IMR-90 (cell line): ENCODE data around the gene TRIP4. TPM values are rescaled to one million over a fixed set of nuclear protein-coding genes. Genes with fewer than 3 reads are reported as not detected.

Experiments
- ATAC-seq: fragments of 200-7000 bp; cut with Tn5 transposase; 2 replicates; pipeline ENCODE4 v1.9.1; 2020; ENCODE audit warnings: low read depth, mild to moderate bottlenecking, moderate library complexity
- BruUV-seq: library from RNA; stranded (reverse); fragments of 400-500 nt; replicated peaks from 2 replicates; lab custom pipeline; 2021; lab: Mats Ljungman, UMichigan
- CTCF ChIA-PET: fragments of 300-600 bp; formaldehyde crosslinking; extraction: SDS; loops from one replicate; lab custom pipeline; 2021; ENCODE audit warnings: antibody characterized with exemption; lab: Yijun Ruan, JAX
- POLR2A ChIA-PET: fragments of 300-600 bp; sonication (Branson Sonifier 250); formaldehyde crosslinking; loops from one replicate; lab custom pipeline; 2022; ENCODE audit warnings: antibody characterized with exemption; ENCODE audit not compliant: unreplicated experiment; lab: Charles Lee
- DNase-seq: peaks from one replicate; pipeline ENCODE4 v3.0.0; 2013
- H2AFZ ChIP-seq: replicated peaks from 2 replicates; pipeline ENCODE3; 2013; ENCODE audit warnings: low read length, mild to moderate bottlenecking; ENCODE audit not compliant: poor library complexity
- H2AK5ac ChIP-seq: 2 replicates; pipeline ENCODE4 v1.6.1; 2013; ENCODE audit warnings: low read depth, low read length, inconsistent platforms
- H2AK9ac ChIP-seq: replicated peaks from 2 replicates; pipeline ENCODE3; 2013; ENCODE audit warnings: mild to moderate bottlenecking, low read depth, low read length, moderate library complexity; ENCODE audit not compliant: poor library complexity
- H2BK120ac ChIP-seq: 2 replicates; pipeline ENCODE4 v1.6.1; 2013; ENCODE audit warnings: low read depth, low read length, inconsistent platforms
- H2BK15ac ChIP-seq: 3 replicates; pipeline ENCODE4 v1.6.1; 2013; ENCODE audit warnings: low read depth, low read length, inconsistent platforms
- H2BK20ac ChIP-seq: 2 replicates; pipeline ENCODE4 v1.6.1; 2013; ENCODE audit warnings: low read depth, mild to moderate bottlenecking, inconsistent platforms, low read length, moderate library complexity
- H2BK5ac ChIP-seq: 2 replicates; pipeline ENCODE4 v1.6.1; 2013; ENCODE audit warnings: mild to moderate bottlenecking, low read depth, low read length, inconsistent platforms; ENCODE audit not compliant: poor library complexity, severe bottlenecking
- H3K14ac ChIP-seq: replicated peaks from 2 replicates; pipeline ENCODE4 v1.6.1; 2013; ENCODE audit warnings: low read depth, low read length, inconsistent platforms
- H3K18ac ChIP-seq: 2 replicates; pipeline ENCODE4 v1.6.1; 2013; ENCODE audit warnings: low read depth, low read length, control low read depth
- H3K23ac ChIP-seq: 2 replicates; pipeline ENCODE4 v1.6.1; 2013; ENCODE audit warnings: low read depth, low read length, inconsistent platforms
- H3K27ac ChIP-seq: 2 replicates; pipeline ENCODE4 v1.5.1; 2013; ENCODE audit warnings: mild to moderate bottlenecking, control low read depth, low read length; ENCODE audit not compliant: insufficient read depth
- H3K27me3 ChIP-seq: 2 replicates; pipeline ENCODE4 v1.6.1; 2013; ENCODE audit warnings: low read length; ENCODE audit not compliant: control insufficient read depth, insufficient read depth
- H3K36me3 ChIP-seq: 2 replicates; pipeline ENCODE4 v1.6.1; 2013; ENCODE audit warnings: low read length, mixed read lengths; ENCODE audit not compliant: control insufficient read depth, insufficient read depth
- H3K4ac ChIP-seq: 2 replicates; pipeline ENCODE4 v1.6.1; 2013; ENCODE audit warnings: low read depth, low read length, inconsistent platforms
- H3K4me1 ChIP-seq: 2 replicates; pipeline ENCODE4 v1.6.1; 2013; ENCODE audit warnings: low read length, mixed read lengths; ENCODE audit not compliant: control insufficient read depth, insufficient read depth
- H3K4me2 ChIP-seq: 2 replicates; pipeline ENCODE4 v1.6.1; 2013; ENCODE audit warnings: low read depth, mild to moderate bottlenecking, control low read depth, low read length, moderate library complexity
- H3K4me3 ChIP-seq: 2 replicates; pipeline ENCODE4 v1.5.1; 2013; ENCODE audit warnings: low read depth, mild to moderate bottlenecking, control low read depth, low read length, moderate library complexity; ENCODE audit not compliant: insufficient read depth
- H3K56ac ChIP-seq: 2 replicates; pipeline ENCODE4 v1.6.1; 2013; ENCODE audit warnings: low read length, inconsistent platforms; ENCODE audit not compliant: insufficient read depth; ENCODE audit errors: extremely low read depth
- H3K79me1 ChIP-seq, 2 experiments: 2 replicates each; pipeline ENCODE4 v1.6.1; 2013; ENCODE audit warnings: low read length in 2 of 2, inconsistent platforms in 1 of 2, low read depth in 1 of 2
- H3K9ac ChIP-seq: 2 replicates; pipeline ENCODE4 v1.6.1; 2013; ENCODE audit warnings: low read depth, low read length, control low read depth
- H3K9me1 ChIP-seq: 2 replicates; pipeline ENCODE4 v1.6.1; 2013; ENCODE audit warnings: low read length, inconsistent platforms; ENCODE audit not compliant: insufficient read depth
- H3K9me3 ChIP-seq: 2 replicates; pipeline ENCODE4 v1.6.1; 2013; ENCODE audit warnings: low read length; ENCODE audit not compliant: control insufficient read depth, insufficient read depth
- H4K20me1 ChIP-seq: 2 replicates; pipeline ENCODE4 v1.6.1; 2013; ENCODE audit warnings: low read length, inconsistent platforms; ENCODE audit not compliant: insufficient read depth
- H4K5ac ChIP-seq: 2 replicates; pipeline ENCODE4 v1.6.1; 2013; ENCODE audit warnings: mild to moderate bottlenecking, low read depth, low read length, control low read depth
- H4K8ac ChIP-seq, 2 experiments: 2 replicates each; pipeline ENCODE4 v1.6.1; 2013; ENCODE audit warnings: low read depth in 2 of 2, low read length in 2 of 2, control low read depth in 1 of 2, inconsistent platforms in 1 of 2
- H4K91ac ChIP-seq: 2 replicates; pipeline ENCODE4 v1.6.1; 2013; ENCODE audit warnings: low read depth, low read length, inconsistent platforms; ENCODE audit not compliant: insufficient read depth
- BHLHE40 ChIP-seq: fragments of 150-350 bp; IDR thresholded peaks from 2 replicates; pipeline ENCODE4 v1.6.1; 2016; ENCODE audit warnings: mild to moderate bottlenecking, low read depth, low read length
- CEBPB ChIP-seq: IDR thresholded peaks from 2 replicates; pipeline ENCODE4 v1.6.1; 2012; ENCODE audit warnings: low read depth, low read length, improper control_type of control experiment
- CHD1 ChIP-seq: IDR thresholded peaks from 2 replicates; pipeline ENCODE4 v1.6.1; 2012; ENCODE audit warnings: low read depth, low read length, improper control_type of control experiment
- CTCF ChIP-seq: conservative IDR thresholded peaks from 2 replicates; pipeline ENCODE4 v1.5.1; 2012; ENCODE audit warnings: mild to moderate bottlenecking, low read depth, low read length, improper control_type of control experiment
- ELK1 ChIP-seq: fragments of 150-350 bp; IDR thresholded peaks from 2 replicates; pipeline ENCODE4 v1.6.1; 2016; ENCODE audit warnings: low read depth, mild to moderate bottlenecking, low read length, moderate library complexity, borderline replicate concordance
- FOS ChIP-seq: fragments of 150-350 bp; IDR thresholded peaks from 2 replicates; pipeline ENCODE4 v1.6.1; 2016; ENCODE audit warnings: low read depth, low read length
- MAZ ChIP-seq: IDR thresholded peaks from 2 replicates; pipeline ENCODE4 v1.6.1; 2012; ENCODE audit warnings: low read depth, mild to moderate bottlenecking, low read length, improper control_type of control experiment, moderate library complexity, borderline replicate concordance
- NFE2L2 ChIP-seq: fragments of 150-350 bp; IDR thresholded peaks from 2 replicates; pipeline ENCODE4 v1.6.1; 2016; ENCODE audit warnings: low read depth, mild to moderate bottlenecking, low read length
- POLR2A ChIP-seq: IDR thresholded peaks from 2 replicates; pipeline ENCODE4 v1.6.1; 2012; ENCODE audit warnings: mild to moderate bottlenecking, low read depth, low read length
- RAD21 ChIP-seq: IDR thresholded peaks from 2 replicates; pipeline ENCODE4 v1.6.1; 2012; ENCODE audit warnings: low read length, improper control_type of control experiment
- RCOR1 ChIP-seq: IDR thresholded peaks from 2 replicates; pipeline ENCODE4 v1.6.1; 2012; ENCODE audit warnings: mild to moderate bottlenecking, low read length, improper control_type of control experiment; ENCODE audit not compliant: insufficient replicate concordance
- SMC3 ChIP-seq: fragments of 150-350 bp; IDR thresholded peaks from 2 replicates; pipeline ENCODE4 v1.6.1; 2016; ENCODE audit warnings: low read depth, mild to moderate bottlenecking, antibody characterized with exemption, low read length, moderate library complexity
- USF2 ChIP-seq: fragments of 150-350 bp; IDR thresholded peaks from 2 replicates; pipeline ENCODE4 v1.6.1; 2017; ENCODE audit warnings: mild to moderate bottlenecking, antibody characterized with exemption, low read length, low read depth
- WGBS, 2 experiments: methylation state at CpG; one replicate each; pipeline versions ENCODE4 v1.1.5 to v1.1.7; 2013; ENCODE audit warnings: missing lambda C conversion rate in 2 of 2; ENCODE audit not compliant: insufficient read length in 1 of 2; ENCODE audit errors: extremely low coverage in 2 of 2; 5-methylcytosine and 5-hydroxymethylcytosine counted together
- dilution Hi-C: fragments of 300-500 bp; cut with HindIII; formaldehyde crosslinking; loops from one replicate; pipeline ENCODE4 v1.14.3; 2018; ENCODE audit warnings: low sequenced_read_pairs; ENCODE audit not compliant: unreplicated experiment
- in situ Hi-C: fragments of 300-500 bp; cut with MboI; formaldehyde crosslinking; loops from 3 replicates; pipeline ENCODE4 v1.14.3; 2019; ENCODE audit warnings: low sequenced_read_pairs, inconsistent platforms, mixed read lengths
- intact Hi-C: fragments of 100-400 bp; cut with micrococcal nuclease; formaldehyde crosslinking; loops from 2 replicates; pipeline ENCODE4 v1.10.0; 2022
- polyA plus RNA-seq, 3 experiments: library from polyadenylated mRNA; depleted of rRNA; stranded (reverse); fragments of >200 nt; gene quantifications; 2 replicates each; pipeline ENCODE4 v1.2.3, GENCODE V29; 2012; ENCODE audit warnings: low replicate concordance in 1 of 3
- total RNA-seq: library from RNA; depleted of rRNA; stranded (reverse); fragments of >200 nt; gene quantifications from 2 replicates; pipeline ENCODE4 v1.2.3, GENCODE V29; 2012

Gene TRIP4
- total and polyA plus RNA-seq, 2 of the 4 experiments (the other 2 are of a cell fraction), result 13.1 to 19.4 TPM

GRCh38 chr15:64474846-64475245 lies 87.2 kb downstream of the TRIP4 start:
- in situ Hi-C loops, result no loop called here
- H3K79me1 ChIP-seq, result peaks cover 16 to 73% of the 10 kb centered on the region in 2 experiments
- H3K9ac ChIP-seq, result no peak overlapping the region
- H2BK20ac ChIP-seq, result no peak overlapping the region
- no peak overlapping the region for H2AK9ac ChIP-seq
- H2AK5ac ChIP-seq, result no peak overlapping the region
- H4K91ac ChIP-seq, result no peak overlapping the region
- no peak overlapping the region for H4K5ac ChIP-seq
- no peak for TF ChIP-seq CEBPB
- TF ChIP-seq SMC3, result no peak
- no peak for TF ChIP-seq NFE2L2
- TF ChIP-seq ELK1, result no peak
- no peak for TF ChIP-seq USF2
- no peak for TF ChIP-seq BHLHE40
- TF ChIP-seq CTCF, result no peak
- TF ChIP-seq RAD21, result no peak
- TF ChIP-seq MAZ, result no peak
- no peak for TF ChIP-seq POLR2A
- no peak for TF ChIP-seq FOS
- no peak for TF ChIP-seq RCOR1
- no peak for TF ChIP-seq CHD1
- no peak overlapping the region for H2BK5ac ChIP-seq
- H4K8ac ChIP-seq, result no peak overlapping the region
- ChIA-PET CTCF (no interaction called here), POLR2A (no interaction called here)
- H3K4me1 ChIP-seq, result peaks cover 3% of the 10 kb centered on the region; the same call in 1 of the 2 replicates
- no peak overlapping the region for H3K4ac ChIP-seq
- H3K18ac ChIP-seq, result no peak overlapping the region
- no peaks in the 10 kb centered on the region for H3K27me3 ChIP-seq
- H3K9me1 ChIP-seq, result peaks cover 10% of the 10 kb centered on the region
- H3K27ac ChIP-seq, result no peak overlapping the region
- WGBS, 2 experiments, result no CpG with 5 or more reads among the region's 2 CpGs
- no peak overlapping the region for H3K14ac ChIP-seq
- H2BK120ac ChIP-seq, result no peak overlapping the region
- H3K36me3 ChIP-seq, result peaks cover 7% of the 10 kb centered on the region; the same call in 1 of the 2 replicates
- ATAC-seq (no peak), DNase-seq (no peak)
- no peak overlapping the region for H3K23ac ChIP-seq
- no peak overlapping the region for H2AFZ ChIP-seq
- no peak overlapping the region for H3K56ac ChIP-seq
- intact Hi-C loops, result no loop called here
- no TSS peak for BruUV-seq
- peaks cover 58% of the 10 kb centered on the region for H4K20me1 ChIP-seq
- no peaks in the 10 kb centered on the region for H3K9me3 ChIP-seq
- H3K4me3 ChIP-seq, result no peak overlapping the region
- dilution Hi-C loops, result no loop called here
- H3K4me2 ChIP-seq, result no peak overlapping the region
- H2BK15ac ChIP-seq, result no peak overlapping the region
